Thyroid gland (tissue), 4 donors: ENCODE measurements around the gene ROBO2.

Source experiments
- CTCF ChIP-seq, 6 experiments: fragments of 200-600 bp in 3 of 6; fragments of 450-650 bp in 3 of 6; sonication (generic) in 3 of 6; IDR thresholded peaks; one replicate each; pipeline ENCODE4 v1.5.1; 2016 to 2019; ENCODE audit warnings: antibody characterized with exemption in 6 of 6, mild to moderate bottlenecking in 2 of 6, inconsistent platforms in 1 of 6, moderate library complexity in 1 of 6
- POLR2A ChIP-seq, 2 donors: fragments of 450-650 bp; IDR thresholded peaks; one replicate each; pipeline ENCODE4 v1.6.1; 2017; ENCODE audit warnings: antibody characterized with exemption in 2 of 2, mild to moderate bottlenecking in 2 of 2, moderate library complexity in 1 of 2

GRCh38 chr3:77081240-77081661, 41.4 kb downstream of the ROBO2 start:
- TF ChIP-seq CTCF (IDR thresholded peaks at IDR 0.05) (no peak), POLR2A (IDR thresholded peaks at IDR 0.05) (no peak)
